ENCODE results near the gene IFT80. TPM values are rescaled to one million over a fixed set of nuclear protein-coding genes. Genes with fewer than 3 reads are reported as not detected.
"Not testable (repeated sequence)": the region's sequence is repeated elsewhere in the genome, so short reads cannot be mapped to it uniquely, and the experiment has no call there.

The IFT80 gene
- total RNA-seq, 1 donor from 2014 or later: 35.2 TPM

DNA sequence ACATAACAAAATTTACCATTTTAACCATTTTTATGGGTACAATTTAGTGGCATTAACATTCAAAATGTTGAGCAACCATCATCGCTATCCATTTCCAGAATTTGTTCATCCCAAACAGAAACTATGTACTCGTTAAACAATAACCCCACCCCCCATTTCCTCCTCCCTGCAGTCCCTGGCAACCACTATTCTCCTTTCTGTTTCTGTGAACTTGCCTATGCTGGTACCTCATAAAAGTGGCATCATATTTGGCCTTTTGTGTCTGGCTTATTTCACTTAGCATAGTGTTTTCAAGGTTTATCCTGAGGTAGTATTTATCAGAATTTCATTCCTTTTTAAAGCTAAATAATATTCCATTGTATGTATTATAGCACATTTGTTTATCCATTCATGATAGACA is 141.4 kb downstream of the IFT80 start:
- H3K27ac Mint-ChIP-seq: no peak overlapping the region
- no peaks in the 10 kb centered on the region for H3K4me1 Mint-ChIP-seq
- no peaks in the 10 kb centered on the region for H3K27me3 Mint-ChIP-seq (ENCODE audit: low read depth)
- no peak overlapping the region for H3K4me3 Mint-ChIP-seq
- H3K9me3 Mint-ChIP-seq: no peaks in the 10 kb centered on the region
- peaks cover 10% of the 10 kb centered on the region for H3K36me3 Mint-ChIP-seq
- DNase-seq (ENCODE audit: low spot score in 2 of 2, unreplicated experiment in 2 of 2): no peak
- TF ChIP-seq, protein P1, sequence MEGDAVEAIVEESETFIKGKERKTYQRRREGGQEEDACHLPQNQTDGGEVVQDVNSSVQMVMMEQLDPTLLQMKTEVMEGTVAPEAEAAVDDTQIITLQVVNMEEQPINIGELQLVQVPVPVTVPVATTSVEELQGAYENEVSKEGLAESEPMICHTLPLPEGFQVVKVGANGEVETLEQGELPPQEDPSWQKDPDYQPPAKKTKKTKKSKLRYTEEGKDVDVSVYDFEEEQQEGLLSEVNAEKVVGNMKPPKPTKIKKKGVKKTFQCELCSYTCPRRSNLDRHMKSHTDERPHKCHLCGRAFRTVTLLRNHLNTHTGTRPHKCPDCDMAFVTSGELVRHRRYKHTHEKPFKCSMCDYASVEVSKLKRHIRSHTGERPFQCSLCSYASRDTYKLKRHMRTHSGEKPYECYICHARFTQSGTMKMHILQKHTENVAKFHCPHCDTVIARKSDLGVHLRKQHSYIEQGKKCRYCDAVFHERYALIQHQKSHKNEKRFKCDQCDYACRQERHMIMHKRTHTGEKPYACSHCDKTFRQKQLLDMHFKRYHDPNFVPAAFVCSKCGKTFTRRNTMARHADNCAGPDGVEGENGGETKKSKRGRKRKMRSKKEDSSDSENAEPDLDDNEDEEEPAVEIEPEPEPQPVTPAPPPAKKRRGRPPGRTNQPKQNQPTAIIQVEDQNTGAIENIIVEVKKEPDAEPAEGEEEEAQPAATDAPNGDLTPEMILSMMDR (IDR thresholded peaks at IDR 0.05; ENCODE audit: unreplicated experiment): no peak

DNA sequence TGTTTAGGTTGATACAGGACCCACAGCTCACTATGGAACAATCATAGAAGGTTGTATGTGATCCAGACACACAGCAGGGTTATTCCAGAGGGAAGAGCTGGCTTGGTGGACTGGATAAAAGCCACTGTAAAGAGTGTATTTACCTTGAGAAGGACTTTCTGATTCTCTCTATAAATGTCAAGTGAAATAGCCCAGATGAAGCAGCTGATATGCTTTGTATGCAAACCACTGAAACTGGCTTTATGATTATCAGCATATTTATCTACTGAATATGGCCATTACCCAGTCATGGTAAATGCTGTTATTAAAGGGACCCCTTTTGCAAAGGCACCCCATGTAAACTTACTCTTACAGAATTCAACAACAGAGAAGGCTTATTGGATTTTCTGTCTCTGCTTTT is 145.7 kb downstream of the IFT80 start:
- DNase-seq (ENCODE audit: low spot score in 2 of 2, unreplicated experiment in 2 of 2): no peak
- TF ChIP-seq, protein P1 (IDR thresholded peaks at IDR 0.05; ENCODE audit: unreplicated experiment): no peak
- H3K36me3 Mint-ChIP-seq: peaks cover 5% of the 10 kb centered on the region
- no peak overlapping the region for H3K4me3 Mint-ChIP-seq
- H3K4me1 Mint-ChIP-seq: no peaks in the 10 kb centered on the region
- H3K27me3 Mint-ChIP-seq (ENCODE audit: low read depth): no peaks in the 10 kb centered on the region
- no peaks in the 10 kb centered on the region for H3K9me3 Mint-ChIP-seq
- no peak overlapping the region for H3K27ac Mint-ChIP-seq

DNA sequence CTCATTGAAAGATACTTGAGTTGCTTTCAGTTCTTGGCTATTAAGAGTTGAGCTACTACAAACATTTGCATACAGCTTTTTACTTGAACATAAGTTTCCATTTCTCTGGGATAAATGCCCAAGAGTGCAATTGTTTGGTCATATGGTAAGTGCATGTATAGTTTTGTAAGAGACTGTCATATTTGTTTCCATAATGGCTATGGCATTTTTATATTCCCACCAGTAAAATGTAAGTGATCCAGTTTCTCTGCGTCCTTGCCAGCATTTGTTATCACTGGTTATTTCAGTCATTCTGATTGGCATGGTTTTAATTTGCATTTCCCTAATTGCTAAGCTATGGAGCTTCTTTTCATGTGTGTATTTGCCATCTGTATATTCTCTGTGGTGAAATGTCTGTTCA is 151.3 kb downstream of the IFT80 start:
- Mint-ChIP-seq H3K36me3 (no peaks in the 10 kb centered on the region), H3K4me1 (no peaks in the 10 kb centered on the region), H3K9me3 (peaks cover 30% of the 10 kb centered on the region)

DNA sequence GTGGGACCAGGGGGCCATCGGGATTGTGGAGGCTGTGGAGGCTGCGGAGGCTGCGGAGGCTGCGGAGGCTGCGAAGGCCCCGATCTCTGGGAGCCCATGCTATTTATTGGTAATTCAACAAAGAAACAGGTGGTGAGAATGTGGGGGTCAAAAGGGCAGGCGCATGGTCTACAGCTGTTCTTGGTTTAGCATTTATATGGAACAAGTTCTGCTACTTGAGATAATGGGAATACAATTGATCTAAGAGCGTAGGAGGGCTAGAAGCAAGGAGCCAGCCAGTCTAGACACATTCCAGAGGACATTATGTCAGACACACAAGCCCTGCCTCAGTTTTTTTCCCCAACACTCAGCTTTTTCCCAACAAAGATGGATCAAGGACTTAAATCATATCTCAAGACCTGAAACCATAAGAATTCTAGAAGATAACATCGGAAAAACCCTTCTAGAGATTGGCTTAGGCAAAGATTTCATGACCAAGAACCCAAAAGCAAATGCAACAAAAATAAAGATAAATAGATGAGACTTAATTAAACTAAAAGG is 153.7 kb downstream of the IFT80 start:
- Mint-ChIP-seq H3K36me3 (no peaks in the 10 kb centered on the region), H3K4me1 (no peaks in the 10 kb centered on the region), H3K27ac (no peak overlapping the region), H3K9me3 (peaks cover 32% of the 10 kb centered on the region), H3K27me3 (ENCODE audit: low read depth) (peaks cover under 1% of the 10 kb centered on the region), H3K4me3 (no peak overlapping the region)
- DNase-seq (ENCODE audit: low spot score in 2 of 2, unreplicated experiment in 2 of 2): no peak
- TF ChIP-seq, protein P1 (IDR thresholded peaks at IDR 0.05; ENCODE audit: unreplicated experiment): no peak

More for the DNA sequence above, 151.3 kb downstream of the IFT80 start:
- DNase-seq (ENCODE audit: low spot score in 2 of 2, unreplicated experiment in 2 of 2): no peak
- Mint-ChIP-seq H3K4me3 (no peak overlapping the region), H3K27ac (no peak overlapping the region), H3K27me3 (ENCODE audit: low read depth) (no peaks in the 10 kb centered on the region)
- TF ChIP-seq, protein P1 (IDR thresholded peaks at IDR 0.05; ENCODE audit: unreplicated experiment): no peak

DNA sequence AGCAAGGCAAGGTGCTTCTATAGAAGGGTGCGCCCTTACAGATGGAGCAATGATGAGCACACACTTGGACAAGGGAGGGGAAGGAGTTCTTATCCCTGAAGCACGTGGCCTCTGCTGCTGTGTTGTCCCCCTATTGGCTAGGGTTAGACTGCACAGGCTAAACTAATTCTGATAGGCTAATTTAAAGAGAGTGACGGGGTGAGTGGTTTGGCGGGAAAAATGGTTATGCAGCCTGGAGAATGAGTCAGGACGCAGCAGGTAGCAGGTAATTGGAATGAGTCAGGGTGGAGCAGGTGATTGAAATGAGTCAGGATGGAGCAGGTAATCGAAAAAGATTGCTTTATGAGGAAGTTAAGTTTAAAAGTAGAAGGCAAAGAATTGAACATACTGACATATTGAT is 158.3 kb downstream of the IFT80 start:
- not testable (repeated sequence) for H3K27ac Mint-ChIP-seq; H3K4me3 Mint-ChIP-seq; H3K27me3 Mint-ChIP-seq (ENCODE audit: low read depth); DNase-seq (ENCODE audit: low spot score in 2 of 2, unreplicated experiment in 2 of 2); H3K4me1 Mint-ChIP-seq; H3K36me3 Mint-ChIP-seq
- H3K9me3 Mint-ChIP-seq: peaks cover 28% of the 10 kb centered on the region

DNA sequence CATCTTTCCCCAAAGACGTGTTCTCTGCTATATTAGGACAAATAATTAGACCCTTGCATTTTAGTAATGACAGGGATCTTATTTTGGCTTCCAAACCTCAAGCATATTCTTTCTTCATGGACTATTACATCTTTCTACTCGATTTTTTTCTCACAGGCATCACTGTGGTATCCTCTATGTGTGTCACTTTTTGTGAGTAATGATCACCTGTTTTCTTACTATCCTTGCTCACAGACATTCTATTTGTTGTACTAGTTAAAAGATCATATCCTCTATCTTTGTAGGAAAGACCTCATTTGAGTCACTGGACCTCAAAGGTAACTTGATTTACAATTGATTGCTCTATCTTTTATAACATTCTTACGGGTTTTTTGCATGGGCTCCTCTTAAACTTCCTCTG is 167.0 kb downstream of the IFT80 start:
- peaks cover 56% of the 10 kb centered on the region for H3K27me3 Mint-ChIP-seq (ENCODE audit: low read depth)
- DNase-seq (ENCODE audit: low spot score in 2 of 2, unreplicated experiment in 2 of 2): no peak
- H3K9me3 Mint-ChIP-seq: no peaks in the 10 kb centered on the region
- no peak overlapping the region for H3K4me3 Mint-ChIP-seq
- H3K27ac Mint-ChIP-seq: no peak overlapping the region
- TF ChIP-seq, protein P1 (IDR thresholded peaks at IDR 0.05; ENCODE audit: unreplicated experiment): no peak
- no peaks in the 10 kb centered on the region for H3K36me3 Mint-ChIP-seq
- H3K4me1 Mint-ChIP-seq: no peaks in the 10 kb centered on the region
